ENCODE measurements around the gene UBE2L6. TPM values are rescaled to one million over a fixed set of nuclear protein-coding genes. Genes with fewer than 3 reads are reported as not detected.

UBE2L6 gene
- total RNA-seq, 1 donor from 2014 or later, result 48.1 TPM

DNA sequence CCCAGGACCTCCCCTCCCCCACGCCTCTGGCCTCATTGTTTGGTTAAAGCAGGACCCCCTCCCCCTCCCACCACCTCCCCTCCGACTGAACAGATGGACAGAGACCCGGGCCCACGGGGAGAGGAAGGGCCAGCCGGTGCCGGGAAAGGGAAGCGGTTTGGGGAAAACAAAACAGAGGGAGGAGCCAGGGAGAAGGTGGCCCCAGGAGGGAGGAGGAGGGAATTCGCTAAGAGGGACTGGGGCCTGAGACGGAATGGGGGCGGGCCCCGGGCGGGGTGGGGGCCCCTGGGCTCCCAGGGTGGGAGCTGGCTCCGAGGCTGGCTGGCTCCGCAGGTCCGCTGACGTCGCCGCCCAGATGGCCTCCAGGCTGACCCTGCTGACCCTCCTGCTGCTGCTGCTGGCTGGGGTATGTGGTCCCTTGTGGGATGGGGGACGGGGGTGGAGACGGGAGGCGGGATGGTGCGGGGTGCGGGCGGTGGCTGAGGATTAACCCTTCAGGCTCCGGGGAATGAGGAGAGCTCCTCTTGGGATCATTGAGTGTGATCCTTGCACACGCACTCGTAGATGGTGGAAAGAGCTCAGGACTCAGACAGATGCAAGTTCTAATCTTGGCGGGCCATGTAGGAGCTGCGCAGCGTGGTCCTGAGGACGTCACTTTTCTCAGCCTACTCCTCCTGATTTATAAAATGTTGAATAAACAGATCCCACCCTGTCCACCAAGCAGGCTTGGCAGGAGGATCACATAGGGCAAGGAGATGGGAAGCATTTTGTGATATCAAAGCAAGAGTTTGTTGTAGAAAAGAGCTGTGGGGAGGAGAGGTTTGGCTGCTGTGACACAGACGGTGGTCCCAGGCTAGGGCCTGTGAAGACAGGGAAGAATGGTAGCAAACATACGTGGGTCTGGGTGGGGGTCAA, 30.7 kb upstream of the UBE2L6 start:
- no peaks in the 10 kb centered on the region for H3K27me3 ChIP-seq
- TF ChIP-seq POLR2A (IDR thresholded peaks at IDR 0.05) (no peak), POLR2AphosphoS5 (IDR thresholded peaks at IDR 0.05; ENCODE audit: insufficient read depth in 1 of 2, low read depth in 1 of 2) (peak in 1 of 2 donors; percentile 75)
- TF ChIP-seq, protein P1, sequence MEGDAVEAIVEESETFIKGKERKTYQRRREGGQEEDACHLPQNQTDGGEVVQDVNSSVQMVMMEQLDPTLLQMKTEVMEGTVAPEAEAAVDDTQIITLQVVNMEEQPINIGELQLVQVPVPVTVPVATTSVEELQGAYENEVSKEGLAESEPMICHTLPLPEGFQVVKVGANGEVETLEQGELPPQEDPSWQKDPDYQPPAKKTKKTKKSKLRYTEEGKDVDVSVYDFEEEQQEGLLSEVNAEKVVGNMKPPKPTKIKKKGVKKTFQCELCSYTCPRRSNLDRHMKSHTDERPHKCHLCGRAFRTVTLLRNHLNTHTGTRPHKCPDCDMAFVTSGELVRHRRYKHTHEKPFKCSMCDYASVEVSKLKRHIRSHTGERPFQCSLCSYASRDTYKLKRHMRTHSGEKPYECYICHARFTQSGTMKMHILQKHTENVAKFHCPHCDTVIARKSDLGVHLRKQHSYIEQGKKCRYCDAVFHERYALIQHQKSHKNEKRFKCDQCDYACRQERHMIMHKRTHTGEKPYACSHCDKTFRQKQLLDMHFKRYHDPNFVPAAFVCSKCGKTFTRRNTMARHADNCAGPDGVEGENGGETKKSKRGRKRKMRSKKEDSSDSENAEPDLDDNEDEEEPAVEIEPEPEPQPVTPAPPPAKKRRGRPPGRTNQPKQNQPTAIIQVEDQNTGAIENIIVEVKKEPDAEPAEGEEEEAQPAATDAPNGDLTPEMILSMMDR (IDR thresholded peaks at IDR 0.05), result no peak
- peak overlapping the region; percentile 61 to 83 for H3K4me3 ChIP-seq
- peaks cover 0 to 3% of the 10 kb centered on the region in 2 donors for H3K36me3 ChIP-seq
- H3K27ac ChIP-seq, result peak overlapping the region; percentile 92
- no peaks in the 10 kb centered on the region for H3K9me3 ChIP-seq
- peaks cover 30% of the 10 kb centered on the region for H3K4me1 ChIP-seq
- intact Hi-C loops (cut with DNase I), result no loop called here
- DNase-seq (ENCODE audit: extremely low spot score in 2 of 2), result peak in 1 of 2 donors; percentile 92

DNA sequence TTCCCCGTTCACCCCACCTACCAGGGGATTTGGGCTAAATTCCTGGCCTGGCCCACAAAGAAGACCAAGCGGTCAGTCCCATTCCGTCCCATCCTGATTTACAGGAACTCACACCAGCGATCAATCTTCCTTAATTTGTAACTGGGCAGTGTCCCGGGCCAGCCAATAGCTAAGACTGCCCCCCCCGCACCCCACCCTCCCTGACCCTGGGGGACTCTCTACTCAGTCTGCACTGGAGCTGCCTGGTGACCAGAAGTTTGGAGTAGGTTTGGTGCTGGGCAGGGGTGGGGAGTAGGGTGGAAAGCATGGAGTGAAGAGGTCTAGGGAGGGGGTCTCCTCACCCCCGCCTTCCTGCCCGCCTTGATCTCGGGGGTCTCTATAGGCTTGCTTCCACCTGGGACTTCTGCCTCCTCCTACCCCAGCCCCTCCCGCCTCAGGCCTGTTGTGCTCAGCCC, 30.0 kb upstream of the UBE2L6 start, which contains the start of gene SERPING1:
Gene SERPING1 (plus strand): TSS at position 225 of the 455 bp plus-strand sequence. CDS start 586 bp downstream, outside the sequence.
- Histone ChIP-seq H3K4me3 (peak within 1 kb of the TSS; percentile 61 to 83), H3K36me3 (peaks cover 0 to 3% of the 10 kb centered on the region in 2 donors), H3K4me1 (peaks cover 30% of the 10 kb centered on the region), H3K27ac (peak within 1 kb of the TSS; percentile 92), H3K27me3 (no peaks in the 10 kb centered on the region), H3K9me3 (no peaks in the 10 kb centered on the region)
- DNase-seq (ENCODE audit: extremely low spot score in 2 of 2), result peak in 1 of 2 donors; percentile 96
- intact Hi-C loops (cut with DNase I), result no loop called here
- no peak for TF ChIP-seq POLR2AphosphoS5 (IDR thresholded peaks at IDR 0.05; ENCODE audit: insufficient read depth in 1 of 2, low read depth in 1 of 2)
- TF ChIP-seq POLR2A (IDR thresholded peaks at IDR 0.05), result no peak
- TF ChIP-seq, protein P1 (IDR thresholded peaks at IDR 0.05), result no peak

DNA sequence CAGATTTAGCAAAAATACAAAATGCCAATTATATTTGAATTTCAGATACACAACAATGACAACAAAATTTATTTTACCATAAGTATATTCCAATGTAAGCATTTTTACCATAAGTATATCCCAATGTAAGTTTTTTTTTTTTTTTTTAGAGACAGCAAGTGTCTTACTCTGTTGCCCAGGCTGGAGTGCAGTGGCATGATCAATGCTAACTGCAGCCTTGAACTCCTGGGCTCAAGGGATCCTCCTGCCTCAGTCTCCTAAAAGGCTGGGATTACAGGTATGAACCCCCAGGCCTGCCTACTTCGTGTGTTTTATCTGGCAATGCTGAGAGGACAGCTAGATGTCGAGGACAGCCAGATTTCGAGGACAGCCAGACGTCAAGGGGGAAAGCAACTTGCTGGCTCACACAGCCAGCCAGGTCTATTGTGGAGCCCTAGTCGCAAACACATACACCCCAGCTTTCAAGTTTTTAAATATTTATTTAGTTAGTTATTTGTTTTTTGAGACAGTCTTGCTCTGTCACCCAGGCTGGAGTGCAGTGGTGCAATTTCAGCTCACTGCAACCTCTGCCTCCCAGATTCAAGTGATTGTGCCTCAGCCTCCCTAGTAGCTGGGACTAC, 28.9 kb upstream of the UBE2L6 start:
- Histone ChIP-seq H3K4me1 (peaks cover 30% of the 10 kb centered on the region), H3K4me3 (no peak overlapping the region), H3K27ac (peak overlapping the region; percentile 92), H3K36me3 (no peaks in the 10 kb centered on the region), H3K9me3 (no peaks in the 10 kb centered on the region), H3K27me3 (no peaks in the 10 kb centered on the region)
- no peak for DNase-seq (ENCODE audit: extremely low spot score in 2 of 2)
- TF ChIP-seq POLR2A (IDR thresholded peaks at IDR 0.05), result no peak
- TF ChIP-seq, protein P1 (IDR thresholded peaks at IDR 0.05), result no peak
- TF ChIP-seq POLR2AphosphoS5 (IDR thresholded peaks at IDR 0.05; ENCODE audit: insufficient read depth in 1 of 2, low read depth in 1 of 2), result no peak
- intact Hi-C loops (cut with DNase I), result no loop called here

- no peak overlapping the region for H3K27ac ChIP-seq
- TF ChIP-seq POLR2A (IDR thresholded peaks at IDR 0.05), result no peak
- TF ChIP-seq POLR2AphosphoS5 (IDR thresholded peaks at IDR 0.05; ENCODE audit: insufficient read depth in 1 of 2, low read depth in 1 of 2), result no peak
- TF ChIP-seq, protein P1 (IDR thresholded peaks at IDR 0.05), result no peak
- no peaks in the 10 kb centered on the region for H3K4me1 ChIP-seq
- DNase-seq (ENCODE audit: extremely low spot score in 2 of 2), result no peak
- intact Hi-C loops (cut with DNase I), result no loop called here
- no peaks in the 10 kb centered on the region for H3K36me3 ChIP-seq
- no peaks in the 10 kb centered on the region for H3K27me3 ChIP-seq
- H3K9me3 ChIP-seq, result no peaks in the 10 kb centered on the region
- H3K4me3 ChIP-seq, result no peak overlapping the region
Observed at GRCh38 chr11:57588046-57588710, 20.7 kb upstream of the UBE2L6 start.

Measured in vagina (tissue), 2 donors.